ENCODE results near the gene SLC1A5. TPM values are rescaled to one million over a fixed set of nuclear protein-coding genes. Genes with fewer than 3 reads are reported as not detected.

The SLC1A5 gene
- total RNA-seq, 1 donor from 2014 or later = 6.9 TPM

- ATAC-seq (peak; percentile 5), DNase-seq (peak; percentile 68)
- intact Hi-C loops (cut with micrococcal nuclease) = no loop called here
Measured at GRCh38 chr19:46753420-46754155, 34.8 kb downstream of the SLC1A5 start.

GRCh38 chr19:46748325-46749109, 39.9 kb downstream of the SLC1A5 start:
- DNase-seq (peak; percentile 81), ATAC-seq (no peak)
- intact Hi-C loops (cut with micrococcal nuclease) = no loop called here

- intact Hi-C loops (cut with micrococcal nuclease) = no loop called here
- peak; percentile 77 for DNase-seq
- peak; percentile 74 for ATAC-seq
Measured at GRCh38 chr19:46746281-46747057, 41.9 kb downstream of the SLC1A5 start, which contains the start of gene STRN4. TSS of gene STRN4 (minus strand) at chr19:46746450. CDS start at chr19:46746430, 20 bp downstream.

GRCh38 chr19:46745521-46746280, 42.7 kb downstream of the SLC1A5 start, which contains the start of gene FKRP:
TSS of gene FKRP (plus strand) at chr19:46746057. CDS start at chr19:46755451, 9,394 bp downstream.
- intact Hi-C loops (cut with micrococcal nuclease) = no loop called here
- ATAC-seq (peak; percentile 64), DNase-seq (peak; percentile 63)

GRCh38 chr19:46745030-46745429, 43.4 kb downstream of the SLC1A5 start:
- intact Hi-C loops (cut with micrococcal nuclease) = no loop called here
- peak; percentile 8 for ATAC-seq
- DNase-seq = no peak

GRCh38 chr19:46744005-46744691, 44.2 kb downstream of the SLC1A5 start:
- no peak for ATAC-seq
- intact Hi-C loops (cut with micrococcal nuclease) = no loop called here
- DNase-seq = no peak

GRCh38 chr19:46742926-46743480, 45.4 kb downstream of the SLC1A5 start:
- intact Hi-C loops (cut with micrococcal nuclease) = no loop called here
- ATAC-seq = no peak
- DNase-seq = no peak

- no peak for DNase-seq
- intact Hi-C loops (cut with micrococcal nuclease) = no loop called here
- no peak for ATAC-seq
Measured at GRCh38 chr19:46741447-46741846, 46.9 kb downstream of the SLC1A5 start.

GRCh38 chr19:46739290-46739771, 49.1 kb downstream of the SLC1A5 start:
- DNase-seq (peak; percentile 93), ATAC-seq (peak; percentile 91)
- intact Hi-C loops (cut with micrococcal nuclease) = no loop called here

- intact Hi-C loops (cut with micrococcal nuclease) = no loop called here
- DNase-seq = peak; percentile 31
- ATAC-seq = no peak
Measured at GRCh38 chr19:46737761-46738171, 50.6 kb downstream of the SLC1A5 start.

- intact Hi-C loops (cut with micrococcal nuclease) = no loop called here
- DNase-seq = peak; percentile 27
- peak; percentile 0 for ATAC-seq
Measured at GRCh38 chr19:46737298-46737654, 51.1 kb downstream of the SLC1A5 start.

- ATAC-seq (peak; percentile 32), DNase-seq (peak; percentile 74)
- intact Hi-C loops (cut with micrococcal nuclease) = no loop called here
Measured at GRCh38 chr19:46736531-46737297, 51.7 kb downstream of the SLC1A5 start.

GRCh38 chr19:46733690-46734292, 54.6 kb downstream of the SLC1A5 start:
- DNase-seq = peak; percentile 29
- intact Hi-C loops (cut with micrococcal nuclease) = no loop called here
- no peak for ATAC-seq

GRCh38 chr19:46732966-46733689, 55.3 kb downstream of the SLC1A5 start:
- intact Hi-C loops (cut with micrococcal nuclease) = no loop called here
- peak; percentile 49 for DNase-seq
- peak; percentile 17 for ATAC-seq

GRCh38 chr19:46732172-46732938, 56.0 kb downstream of the SLC1A5 start:
- ATAC-seq = no peak
- DNase-seq = no peak
- intact Hi-C loops (cut with micrococcal nuclease) = no loop called here
